Activated T-helper 17 cell treated with anti-CD3 and anti-CD28 coated beads, Interleukin-2, amount 50 U/mL, for 72 hours (primary cell): ENCODE measurements around the gene BLZF1. TPM values are rescaled to one million over a fixed set of nuclear protein-coding genes. Genes with fewer than 3 reads are reported as not detected.
"Not testable (repeated sequence)": the region's sequence is repeated elsewhere in the genome, so short reads cannot be mapped to it uniquely, and the experiment has no call there.

Experiments used
- ATAC-seq: fragments of 150-1000 bp; cut with Tn5 transposase; replicated peaks from 2 replicates; pipeline ENCODE4 v1.10.0; 2021; ENCODE audit warnings: mild to moderate bottlenecking, moderate library complexity
- H3K27ac Mint-ChIP-seq: one replicate; pipeline ENCODE4 v1.8.0; 2022; ENCODE audit warnings: mixed read lengths
- H3K27me3 Mint-ChIP-seq: one replicate; pipeline ENCODE4 v1.8.0; 2022; ENCODE audit warnings: mixed read lengths
- H3K36me3 Mint-ChIP-seq: one replicate; pipeline ENCODE4 v1.8.0; 2022; ENCODE audit warnings: low read depth, mild to moderate bottlenecking, mixed read lengths
- H3K4me1 Mint-ChIP-seq: one replicate; pipeline ENCODE4 v1.8.0; 2022; ENCODE audit warnings: mixed read lengths
- H3K4me3 Mint-ChIP-seq: one replicate; pipeline ENCODE4 v1.8.0; 2022; ENCODE audit warnings: mild to moderate bottlenecking, mixed read lengths
- H3K9me3 Mint-ChIP-seq: one replicate; pipeline ENCODE4 v1.8.0; 2022; ENCODE audit warnings: mixed read lengths
- total RNA-seq, 2 donors: library from RNA; stranded (reverse); gene quantifications; one replicate each; pipeline ENCODE4 v1.2.3, GENCODE V29; 2022

Gene BLZF1
- total RNA-seq, 2 donors from 2014 or later, result 13.9 to 14.2 TPM

DNA sequence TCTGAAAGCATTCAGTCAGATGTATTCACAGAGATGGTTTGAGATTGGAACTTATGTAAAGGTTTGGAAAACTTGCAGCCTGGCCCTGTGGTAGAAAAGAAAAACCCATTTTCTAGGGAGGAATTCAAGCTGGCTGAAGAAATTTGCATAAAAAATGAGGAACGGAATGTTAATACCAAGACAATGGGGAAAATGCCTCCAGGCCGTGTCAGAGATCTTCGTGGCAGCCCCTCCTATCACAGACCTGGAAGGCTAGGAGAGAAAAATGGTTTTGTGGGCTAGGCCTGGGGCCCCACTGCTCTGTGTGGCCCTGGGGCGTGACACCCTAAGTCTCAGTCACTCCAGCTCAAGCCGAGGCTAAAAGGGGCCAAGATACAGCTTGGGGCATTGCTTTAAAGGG, 27.1 kb upstream of the BLZF1 start:
- Mint-ChIP-seq H3K27me3 (no peaks in the 10 kb centered on the region), H3K4me3 (no peak overlapping the region), H3K27ac (peak overlapping the region; percentile 26), H3K36me3 (no peaks in the 10 kb centered on the region), H3K4me1 (peaks cover 17% of the 10 kb centered on the region), H3K9me3 (peaks cover 3% of the 10 kb centered on the region)
- no peak for ATAC-seq

- H3K36me3 Mint-ChIP-seq, H3K27ac Mint-ChIP-seq, ATAC-seq, H3K9me3 Mint-ChIP-seq, H3K4me3 Mint-ChIP-seq, H3K27me3 Mint-ChIP-seq: not testable (repeated sequence)
- peaks cover 17% of the 10 kb centered on the region for H3K4me1 Mint-ChIP-seq
Observed at GRCh38 chr1:169342096-169342495, 25.9 kb upstream of the BLZF1 start.

DNA sequence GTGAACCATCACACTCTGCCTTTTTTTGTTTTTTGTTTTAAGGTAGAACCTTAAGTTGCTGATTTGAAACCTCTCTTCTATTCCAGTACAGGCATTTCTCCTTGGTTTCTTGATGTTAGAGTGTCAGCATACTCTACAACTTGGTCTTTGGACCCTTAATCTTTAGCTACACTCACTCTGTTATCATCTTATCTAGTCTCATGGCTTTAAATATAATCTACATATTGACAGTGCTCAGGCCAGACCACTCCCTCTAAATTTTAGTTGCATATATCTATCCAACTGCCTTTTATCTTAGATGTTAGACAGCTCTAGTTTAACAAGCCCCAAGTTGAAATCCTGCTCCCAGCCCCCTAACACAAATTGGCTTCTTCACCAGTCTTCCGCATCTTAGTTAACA, 22.5 kb upstream of the BLZF1 start:
- no peak overlapping the region for H3K4me3 Mint-ChIP-seq
- H3K27me3 Mint-ChIP-seq, result no peaks in the 10 kb centered on the region
- H3K27ac Mint-ChIP-seq, result no peak overlapping the region
- no peaks in the 10 kb centered on the region for H3K9me3 Mint-ChIP-seq
- ATAC-seq, result no peak
- peaks cover 1% of the 10 kb centered on the region for H3K4me1 Mint-ChIP-seq
- H3K36me3 Mint-ChIP-seq, result no peaks in the 10 kb centered on the region

- Mint-ChIP-seq H3K27ac (no peak overlapping the region), H3K4me3 (no peak overlapping the region), H3K9me3 (no peaks in the 10 kb centered on the region), H3K4me1 (peaks cover under 1% of the 10 kb centered on the region), H3K36me3 (no peaks in the 10 kb centered on the region), H3K27me3 (no peaks in the 10 kb centered on the region)
- ATAC-seq, result no peak
Observed at GRCh38 chr1:169346036-169346589, 21.9 kb upstream of the BLZF1 start.

DNA sequence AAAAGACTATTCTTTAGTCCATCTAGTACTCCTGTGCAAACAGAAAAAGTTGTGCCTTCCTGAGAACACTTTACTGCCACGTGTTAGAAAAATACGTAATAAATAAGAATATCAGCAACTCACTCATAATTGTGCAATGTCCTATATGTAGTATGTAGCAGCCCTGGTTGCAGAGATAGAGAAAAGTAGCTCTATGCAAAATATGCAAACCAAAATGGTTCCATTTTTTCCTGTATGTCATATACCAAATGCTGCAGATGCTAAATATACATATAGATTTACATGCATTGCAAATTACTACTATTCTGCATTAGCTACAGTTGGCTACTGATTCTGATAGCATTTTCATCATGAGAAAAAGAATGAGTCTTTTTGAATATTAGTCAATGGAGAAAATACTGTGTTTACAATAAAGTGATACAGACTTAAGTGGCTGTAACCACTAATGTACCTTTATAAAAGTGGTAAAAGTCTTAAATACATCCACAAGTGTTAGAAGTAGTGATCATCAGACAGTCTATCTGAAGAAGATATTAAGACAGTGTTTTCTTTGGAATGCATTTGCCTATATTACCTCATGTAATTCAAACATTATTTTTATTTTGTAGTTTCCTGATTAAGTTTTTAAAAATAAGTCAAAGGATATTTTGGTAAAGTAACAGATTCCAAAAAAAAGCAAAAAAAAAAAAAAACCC, 20.2 kb upstream of the BLZF1 start:
- Mint-ChIP-seq H3K27ac (no peak overlapping the region), H3K36me3 (no peaks in the 10 kb centered on the region), H3K27me3 (no peaks in the 10 kb centered on the region), H3K4me3 (no peak overlapping the region), H3K4me1 (peaks cover 5% of the 10 kb centered on the region), H3K9me3 (no peaks in the 10 kb centered on the region)
- no peak for ATAC-seq

GRCh38 chr1:169348383-169349036, 19.5 kb upstream of the BLZF1 start:
- H3K27ac Mint-ChIP-seq, result no peak overlapping the region
- H3K9me3 Mint-ChIP-seq, result no peaks in the 10 kb centered on the region
- no peak for ATAC-seq
- H3K4me1 Mint-ChIP-seq, result peaks cover 5% of the 10 kb centered on the region
- H3K4me3 Mint-ChIP-seq, result no peak overlapping the region
- no peaks in the 10 kb centered on the region for H3K27me3 Mint-ChIP-seq
- H3K36me3 Mint-ChIP-seq, result no peaks in the 10 kb centered on the region

- Mint-ChIP-seq H3K4me3 (no peak overlapping the region), H3K27ac (no peak overlapping the region), H3K36me3 (peaks cover 12% of the 10 kb centered on the region), H3K4me1 (peaks cover 18% of the 10 kb centered on the region), H3K9me3 (peaks cover 4% of the 10 kb centered on the region), H3K27me3 (no peaks in the 10 kb centered on the region)
- ATAC-seq, result no peak
Observed at GRCh38 chr1:169360415-169360814, 7.6 kb upstream of the BLZF1 start.

DNA sequence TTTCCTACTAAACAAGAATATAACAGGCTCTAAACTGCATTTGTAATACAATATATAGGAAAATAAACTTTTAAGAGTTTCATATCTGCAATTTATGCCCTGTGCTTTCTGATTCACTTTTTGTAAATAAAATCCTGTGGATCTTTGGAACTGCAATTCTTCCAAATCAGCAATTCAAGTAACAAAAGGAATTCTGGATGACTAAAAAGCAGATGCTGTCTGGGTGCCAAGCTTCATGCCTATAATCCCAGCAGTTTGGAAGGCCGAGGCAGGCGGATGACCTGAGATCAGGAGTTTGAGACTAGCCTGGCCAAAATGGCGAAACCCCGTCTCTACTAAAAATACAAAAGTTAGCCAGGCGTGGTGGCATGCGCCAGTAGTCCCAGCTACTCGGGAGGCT, 6.7 kb upstream of the BLZF1 start:
- peaks cover 4% of the 10 kb centered on the region for H3K9me3 Mint-ChIP-seq
- ATAC-seq, result no peak
- no peak overlapping the region for H3K27ac Mint-ChIP-seq
- H3K4me3 Mint-ChIP-seq, result no peak overlapping the region
- H3K4me1 Mint-ChIP-seq, result peaks cover 18% of the 10 kb centered on the region
- no peaks in the 10 kb centered on the region for H3K27me3 Mint-ChIP-seq
- peaks cover 12% of the 10 kb centered on the region for H3K36me3 Mint-ChIP-seq

- Mint-ChIP-seq H3K36me3 (peaks cover 12% of the 10 kb centered on the region), H3K4me3 (no peak overlapping the region), H3K9me3 (peaks cover 4% of the 10 kb centered on the region), H3K4me1 (peaks cover 18% of the 10 kb centered on the region), H3K27ac (no peak overlapping the region), H3K27me3 (no peaks in the 10 kb centered on the region)
- ATAC-seq, result peak; percentile 51
Observed at GRCh38 chr1:169363046-169363730, 4.8 kb upstream of the BLZF1 start.

GRCh38 chr1:169364948-169365347, 3.0 kb upstream of the BLZF1 start:
- peaks cover 4% of the 10 kb centered on the region for H3K9me3 Mint-ChIP-seq
- peaks cover 15% of the 10 kb centered on the region for H3K36me3 Mint-ChIP-seq
- peaks cover 18% of the 10 kb centered on the region for H3K4me1 Mint-ChIP-seq
- peak; percentile 34 for ATAC-seq
- no peak overlapping the region for H3K27ac Mint-ChIP-seq
- H3K27me3 Mint-ChIP-seq, result no peaks in the 10 kb centered on the region
- H3K4me3 Mint-ChIP-seq, result no peak overlapping the region

DNA sequence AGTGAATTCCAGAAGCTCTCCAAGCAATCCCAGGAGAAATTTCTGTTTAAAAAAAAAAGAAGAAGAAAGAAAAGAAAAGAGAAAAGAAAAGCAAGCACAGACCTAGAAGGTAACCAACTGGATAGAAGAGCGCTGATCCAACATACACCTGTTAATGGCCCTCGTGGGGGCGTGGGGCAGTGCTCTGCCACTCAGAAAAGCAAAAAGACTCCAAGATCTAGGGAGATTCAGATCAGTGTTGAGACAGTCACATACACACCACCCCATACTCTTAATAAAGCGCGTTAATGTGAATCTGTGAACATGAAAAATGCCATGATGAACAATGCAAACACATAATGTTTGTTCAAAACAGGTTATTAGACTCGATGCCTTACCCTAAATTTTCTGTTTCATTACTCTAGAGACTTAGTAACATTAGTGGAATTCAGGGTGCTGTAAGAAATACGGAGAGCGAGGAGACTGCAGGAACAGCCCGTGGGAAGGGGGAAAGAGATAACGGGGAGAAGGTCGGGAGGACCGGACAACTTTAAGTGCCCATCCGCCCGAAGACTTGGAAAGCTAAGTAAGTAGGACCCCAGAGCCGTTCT, 804 bp upstream of the BLZF1 start:
- ATAC-seq, result no peak
- Mint-ChIP-seq H3K4me1 (peaks cover 21% of the 10 kb centered on the region), H3K27ac (no peak overlapping the region)

DNA sequence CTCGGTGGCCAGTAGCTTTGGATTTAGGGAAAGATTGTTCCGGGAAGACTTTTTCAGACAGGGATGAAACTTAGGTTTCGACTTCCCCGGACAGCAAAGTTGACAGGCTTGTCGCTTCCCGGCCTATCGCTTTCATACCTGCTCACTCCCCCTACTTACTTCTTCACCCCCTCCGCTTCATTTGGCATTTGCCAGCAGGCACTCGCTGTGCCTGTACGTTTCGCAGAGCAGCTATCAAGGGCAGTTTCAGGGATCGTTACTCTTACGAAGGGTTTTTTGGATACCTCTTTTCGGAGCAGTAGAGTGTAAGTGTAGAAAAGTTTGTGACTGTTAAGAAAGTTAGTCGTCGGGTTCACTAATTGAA, 393 bp downstream of the BLZF1 start:
- Mint-ChIP-seq H3K27me3 (no peaks in the 10 kb centered on the region), H3K27ac (no peak overlapping the region), H3K4me1 (peaks cover 18% of the 10 kb centered on the region), H3K9me3 (peaks cover 4% of the 10 kb centered on the region), H3K36me3 (peaks cover 44% of the 10 kb centered on the region), H3K4me3 (no peak overlapping the region)
- no peak for ATAC-seq

More for the DNA sequence above, 804 bp upstream of the BLZF1 start:
- Mint-ChIP-seq H3K9me3 (peaks cover 4% of the 10 kb centered on the region), H3K27me3 (no peaks in the 10 kb centered on the region), H3K36me3 (peaks cover 37% of the 10 kb centered on the region), H3K4me3 (no peak overlapping the region)

DNA sequence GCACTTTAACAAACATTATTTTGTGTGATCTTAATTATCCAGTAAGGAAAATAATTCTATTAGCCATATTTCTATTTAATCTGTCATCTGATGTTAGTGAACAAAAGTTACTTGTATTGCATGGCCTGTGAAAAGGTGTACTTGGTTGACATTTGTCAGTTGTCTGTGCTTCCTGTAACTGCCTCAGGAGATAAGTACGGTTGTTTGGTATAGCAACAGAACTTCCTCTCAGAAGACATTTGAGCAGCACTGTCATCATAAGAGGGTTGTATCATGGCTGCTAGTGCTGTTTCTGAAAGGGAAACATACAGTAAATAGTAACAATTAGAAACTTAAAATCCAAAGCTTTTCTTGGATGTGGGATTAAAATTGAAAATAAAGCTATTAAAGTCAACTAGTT, 3.4 kb downstream of the BLZF1 start:
- H3K4me1 Mint-ChIP-seq, result peaks cover 9% of the 10 kb centered on the region
- no peaks in the 10 kb centered on the region for H3K9me3 Mint-ChIP-seq
- no peaks in the 10 kb centered on the region for H3K27me3 Mint-ChIP-seq
- no peak overlapping the region for H3K27ac Mint-ChIP-seq
- H3K36me3 Mint-ChIP-seq, result peaks cover 43% of the 10 kb centered on the region
- no peak overlapping the region for H3K4me3 Mint-ChIP-seq
- ATAC-seq, result no peak

GRCh38 chr1:169381162-169381561, 13.2 kb downstream of the BLZF1 start:
- peaks cover 31% of the 10 kb centered on the region for H3K36me3 Mint-ChIP-seq
- H3K4me3 Mint-ChIP-seq, result no peak overlapping the region
- no peak overlapping the region for H3K27ac Mint-ChIP-seq
- no peaks in the 10 kb centered on the region for H3K27me3 Mint-ChIP-seq
- no peak for ATAC-seq
- no peaks in the 10 kb centered on the region for H3K9me3 Mint-ChIP-seq
- H3K4me1 Mint-ChIP-seq, result no peaks in the 10 kb centered on the region
